Smooth muscle cell (in vitro differentiated cells): ENCODE results near the gene TRIP4. TPM values are rescaled to one million over a fixed set of nuclear protein-coding genes. Genes with fewer than 3 reads are reported as not detected.

Experiments
- DNase-seq: peaks from one replicate; lab custom pipeline; 2025; ENCODE audit not compliant: unreplicated experiment; lab: John Stamatoyannopoulos, UW
- H2AFZ ChIP-seq: fragments of 200-600 bp; sonication (generic); 2 replicates; pipeline ENCODE4 v1.6.0; 2016; ENCODE audit warnings: antibody characterized with exemption, low read depth, mild to moderate bottlenecking
- H3F3A ChIP-seq: fragments of 200-600 bp; sonication (generic); 2 replicates; pipeline ENCODE4 v1.6.0; 2017; ENCODE audit warnings: antibody characterized with exemption, low read depth
- H3K27ac ChIP-seq: fragments of 200-600 bp; sonication (generic); 2 replicates; pipeline ENCODE4 v1.5.1; 2016; ENCODE audit warnings: low read depth, mild to moderate bottlenecking
- H3K27me3 ChIP-seq: fragments of 200-600 bp; sonication (generic); 2 replicates; pipeline ENCODE4 v1.6.1; 2016; ENCODE audit warnings: low read depth, mild to moderate bottlenecking
- H3K36me3 ChIP-seq: fragments of 200-600 bp; sonication (generic); 2 replicates; pipeline ENCODE4 v1.5.1; 2016; ENCODE audit warnings: low read depth
- H3K4me1 ChIP-seq: fragments of 200-600 bp; sonication (generic); 2 replicates; pipeline ENCODE4 v1.5.1; 2016; ENCODE audit warnings: low read depth
- H3K4me2 ChIP-seq: fragments of 200-600 bp; sonication (generic); 2 replicates; pipeline ENCODE4 v1.6.0; 2016; ENCODE audit warnings: mild to moderate bottlenecking
- H3K4me3 ChIP-seq: fragments of 200-600 bp; sonication (generic); 2 replicates; pipeline ENCODE4 v1.5.1; 2016; ENCODE audit warnings: mild to moderate bottlenecking
- H3K79me2 ChIP-seq: fragments of 200-600 bp; sonication (generic); 2 replicates; pipeline ENCODE4 v1.6.0; 2016; ENCODE audit warnings: low read depth, mild to moderate bottlenecking
- H3K9ac ChIP-seq: fragments of 200-600 bp; sonication (generic); 2 replicates; pipeline ENCODE4 v1.6.0; 2016; ENCODE audit warnings: low read depth
- H3K9me3 ChIP-seq: fragments of 200-600 bp; sonication (generic); replicated peaks from 2 replicates; pipeline ENCODE4 v1.5.1; 2016; ENCODE audit warnings: low read depth
- H4K20me1 ChIP-seq: fragments of 200-600 bp; sonication (generic); 2 replicates; pipeline ENCODE4 v1.6.0; 2016; ENCODE audit warnings: low read depth
- CTCF ChIP-seq: fragments of 200-600 bp; sonication (generic); IDR thresholded peaks from 2 replicates; pipeline ENCODE4 v1.5.1; 2017; ENCODE audit warnings: borderline replicate concordance, mild to moderate bottlenecking, antibody characterized with exemption; ENCODE audit not compliant: insufficient read depth, poor library complexity, severe bottlenecking
- WGBS: methylation state at CpG from one replicate; pipeline ENCODE4 v1.1.7; 2016; ENCODE audit warnings: low lambda C conversion rate; 5-methylcytosine and 5-hydroxymethylcytosine counted together
- polyA plus RNA-seq: library from polyadenylated mRNA; unstranded; fragments of >200 nt; fragmentation: Nextera tagmentation; extraction: Ambion mirVana; gene quantifications from 2 replicates; pipeline ENCODE4 v1.2.1, GENCODE V29; 2016
- total RNA-seq: library from RNA; depleted of rRNA; stranded (reverse); fragments of >200 nt; gene quantifications from 2 replicates; pipeline ENCODE4 v1.2.3, GENCODE V29; 2014

TRIP4 gene
- total and polyA plus RNA-seq, 2 experiments from 2014 or later: 15.0 to 22.4 TPM

DNA sequence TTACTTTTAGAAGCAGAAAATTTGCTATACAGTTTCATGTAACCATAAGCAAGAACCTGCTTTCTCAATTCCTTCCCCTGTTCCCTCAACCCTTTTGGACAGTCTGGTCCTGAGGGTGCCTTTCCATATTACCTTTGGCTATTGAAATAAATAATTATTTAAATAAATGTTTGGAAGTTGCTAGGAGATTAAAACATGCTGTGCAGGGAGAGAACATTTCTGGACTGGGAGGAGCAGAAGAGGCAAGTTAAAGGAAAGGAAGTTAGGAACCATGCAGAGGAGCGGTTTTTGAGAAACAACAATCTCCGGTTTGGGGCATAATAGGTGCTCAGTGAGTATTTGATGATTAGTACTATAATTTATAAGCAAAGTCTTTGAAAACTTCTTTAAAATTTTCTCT is 114.5 kb downstream of the TRIP4 start:
- Histone ChIP-seq H2AFZ (no peak overlapping the region), H3F3A (peaks cover 28% of the 10 kb centered on the region), H3K4me3 (no peak overlapping the region), H3K4me2 (peak overlapping the region; percentile 67), H3K27ac (no peak overlapping the region), H3K79me2 (peaks cover 53% of the 10 kb centered on the region), H3K27me3 (no peaks in the 10 kb centered on the region), H3K4me1 (peaks cover 22% of the 10 kb centered on the region), H3K9me3 (no peaks in the 10 kb centered on the region), H4K20me1 (peaks cover 100% of the 10 kb centered on the region), H3K36me3 (no peaks in the 10 kb centered on the region), H3K9ac (no peak overlapping the region)
- 93% methylated on average over 2 of the region's 2 CpGs for WGBS
- DNase-seq: no peak
- TF ChIP-seq CTCF: no peak

GRCh38 chr15:64502551-64502950 is 114.9 kb downstream of the TRIP4 start:
- H3F3A ChIP-seq: peaks cover 28% of the 10 kb centered on the region
- 82% methylated on average over 3 of the region's 3 CpGs for WGBS

GRCh38 chr15:64503197-64503596 is 115.6 kb downstream of the TRIP4 start:
- Histone ChIP-seq H3F3A (peaks cover 33% of the 10 kb centered on the region), H3K36me3 (no peaks in the 10 kb centered on the region), H3K4me3 (no peak overlapping the region), H3K9me3 (no peaks in the 10 kb centered on the region), H3K79me2 (peaks cover 43% of the 10 kb centered on the region), H4K20me1 (peaks cover 100% of the 10 kb centered on the region), H3K27ac (peak overlapping the region; percentile 58), H3K4me1 (peaks cover 30% of the 10 kb centered on the region), H3K9ac (peak overlapping the region; percentile 2), H3K4me2 (peak overlapping the region; percentile 67), H2AFZ (no peak overlapping the region), H3K27me3 (no peaks in the 10 kb centered on the region)
- WGBS: 19% methylated on average over 3 of the region's 4 CpGs
- DNase-seq: no peak
- no peak for TF ChIP-seq CTCF

More at GRCh38 chr15:64502551-64502950, 114.9 kb downstream of the TRIP4 start:
- H3K27ac ChIP-seq: peak overlapping the region; percentile 58
- H3K27me3 ChIP-seq: no peaks in the 10 kb centered on the region
- no peak overlapping the region for H2AFZ ChIP-seq
- H3K9me3 ChIP-seq: no peaks in the 10 kb centered on the region
- peaks cover 100% of the 10 kb centered on the region for H4K20me1 ChIP-seq
- no peak for TF ChIP-seq CTCF
- no peak overlapping the region for H3K4me3 ChIP-seq
- H3K9ac ChIP-seq: peak overlapping the region; percentile 2
- peaks cover 49% of the 10 kb centered on the region for H3K79me2 ChIP-seq
- H3K4me2 ChIP-seq: peak overlapping the region; percentile 67
- peaks cover 23% of the 10 kb centered on the region for H3K4me1 ChIP-seq
- no peaks in the 10 kb centered on the region for H3K36me3 ChIP-seq
- DNase-seq: no peak

- H3F3A ChIP-seq: peaks cover 38% of the 10 kb centered on the region
- WGBS: 50% methylated on average over 1 of the region's 1 CpG
- no peak overlapping the region for H2AFZ ChIP-seq
- no peaks in the 10 kb centered on the region for H3K9me3 ChIP-seq
- no peak overlapping the region for H3K9ac ChIP-seq
- peak overlapping the region; percentile 58 for H3K27ac ChIP-seq
- H3K79me2 ChIP-seq: peaks cover 42% of the 10 kb centered on the region
- no peaks in the 10 kb centered on the region for H3K27me3 ChIP-seq
- H3K4me1 ChIP-seq: peaks cover 31% of the 10 kb centered on the region
- no peak overlapping the region for H3K4me3 ChIP-seq
- TF ChIP-seq CTCF: no peak
- H3K36me3 ChIP-seq: no peaks in the 10 kb centered on the region
- peaks cover 100% of the 10 kb centered on the region for H4K20me1 ChIP-seq
- H3K4me2 ChIP-seq: peak overlapping the region; percentile 67
- no peak for DNase-seq
Observed at GRCh38 chr15:64503640-64504039, 116.0 kb downstream of the TRIP4 start.
